Choroid plexus epithelial cell (primary cell): ENCODE data around the gene ALG1.

ENCODE experiments used
- DNase-seq: peaks from one replicate; pipeline ENCODE4 v3.0.0-alpha.2; 2010; ENCODE audit warnings: low read depth
- H3K4me3 ChIP-seq: 2 replicates; pipeline ENCODE4 v1.5.1; 2011; ENCODE audit warnings: low read depth, mild to moderate bottlenecking, control low read depth, low read length, moderate library complexity
- CTCF ChIP-seq: conservative IDR thresholded peaks from 2 replicates; pipeline ENCODE4 v1.5.1; 2011; ENCODE audit warnings: low read depth, mild to moderate bottlenecking, control low read depth, inconsistent platforms, low read length, moderate library complexity

The ALG1 gene

GRCh38 chr16:5066511-5066910 is 5.1 kb upstream of the ALG1 start:
- no peak for DNase-seq
- no peak overlapping the region for H3K4me3 ChIP-seq
- TF ChIP-seq CTCF: no peak

- no peak for TF ChIP-seq CTCF
- no peak overlapping the region for H3K4me3 ChIP-seq
- DNase-seq: no peak
These were observed 2.6 kb upstream of the ALG1 start for GRCh38 chr16:5069048-5069447.

GRCh38 chr16:5069854-5070253 is 1.8 kb upstream of the ALG1 start:
- DNase-seq: no peak
- TF ChIP-seq CTCF: no peak
- no peak overlapping the region for H3K4me3 ChIP-seq

GRCh38 chr16:5070431-5071186 is 1.0 kb upstream of the ALG1 start:
- DNase-seq: no peak
- no peak for TF ChIP-seq CTCF
- no peak overlapping the region for H3K4me3 ChIP-seq

- peak overlapping the region; percentile 88 for H3K4me3 ChIP-seq
- DNase-seq: no peak
- TF ChIP-seq CTCF: no peak
These were observed 332 bp upstream of the ALG1 start for GRCh38 chr16:5071341-5071680.

GRCh38 chr16:5072334-5073278 is 963 bp downstream of the ALG1 start:
- no peak for TF ChIP-seq CTCF
- DNase-seq: no peak
- peak overlapping the region; percentile 88 for H3K4me3 ChIP-seq
